Measurements from ENCODE around the gene GPS2.

DNA sequence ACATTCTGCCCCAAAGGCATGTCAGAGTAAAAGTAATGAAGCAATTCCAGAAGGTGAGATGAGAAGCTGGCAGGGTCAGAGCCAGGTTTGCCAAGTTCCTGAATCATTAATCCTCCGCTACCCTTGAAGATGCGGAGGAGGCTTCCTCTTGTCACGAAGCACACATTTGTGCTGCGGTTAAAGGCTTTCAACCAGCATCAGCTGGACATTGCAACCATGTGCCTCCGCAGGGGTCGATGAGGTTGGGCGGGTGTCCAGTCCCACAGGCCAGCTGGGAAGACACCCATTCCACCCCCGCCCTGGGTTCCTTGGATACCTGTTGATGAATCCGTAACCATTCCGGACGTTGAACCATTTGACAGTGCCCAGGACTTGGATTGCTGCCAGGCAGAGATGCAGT, 22.0 kb downstream of the GPS2 start:
- TF ChIP-seq POLR2A (IDR thresholded peaks at IDR 0.05): no peak
- TF ChIP-seq CTCF (IDR thresholded peaks at IDR 0.05): no peak
